KG1 (cell line): ENCODE results near the gene OTULINL.

ENCODE experiments used
- DNase-seq: peaks from one replicate; lab custom pipeline; 2025; lab: John Stamatoyannopoulos, UW

Gene OTULINL

DNA sequence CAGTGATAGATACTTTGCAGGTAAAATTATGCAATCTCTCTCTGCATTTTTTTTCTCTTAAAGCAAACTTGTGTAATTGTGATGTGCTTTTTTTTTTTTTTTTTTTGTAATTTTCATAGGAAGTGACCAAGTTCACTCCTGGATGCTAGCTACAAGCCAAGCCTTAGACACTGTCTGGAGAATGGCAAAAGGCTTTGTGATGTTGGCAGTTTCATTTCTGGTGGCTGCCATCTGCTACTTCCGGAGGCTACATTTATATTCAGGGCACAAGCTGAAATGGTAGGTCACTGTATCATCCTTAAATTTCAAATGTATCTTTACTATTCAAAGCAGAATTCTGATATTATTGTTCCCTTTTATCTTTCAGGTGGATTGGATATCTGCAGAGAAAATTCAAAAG lies 19.3 kb downstream of the OTULINL start:
- no peak for DNase-seq

DNA sequence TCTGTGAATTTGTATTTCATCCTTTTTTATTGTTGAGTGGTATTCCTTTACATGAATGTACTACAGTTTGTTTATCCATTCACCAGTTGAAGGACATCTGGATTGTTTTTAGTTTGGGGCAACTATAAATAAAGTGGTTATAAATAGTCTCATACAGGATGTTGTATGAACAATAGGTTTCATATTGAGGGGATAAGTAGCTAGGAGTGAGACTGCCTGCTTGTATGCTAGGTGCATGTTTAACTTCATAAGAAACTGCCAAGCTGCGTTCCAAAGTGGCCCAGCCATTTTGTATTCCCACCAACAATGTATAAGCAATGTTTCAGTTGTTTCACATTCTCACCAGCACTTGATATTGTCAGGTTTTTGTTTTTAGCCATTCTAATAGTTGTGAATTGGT lies 21.5 kb downstream of the OTULINL start:
- DNase-seq: no peak

DNA sequence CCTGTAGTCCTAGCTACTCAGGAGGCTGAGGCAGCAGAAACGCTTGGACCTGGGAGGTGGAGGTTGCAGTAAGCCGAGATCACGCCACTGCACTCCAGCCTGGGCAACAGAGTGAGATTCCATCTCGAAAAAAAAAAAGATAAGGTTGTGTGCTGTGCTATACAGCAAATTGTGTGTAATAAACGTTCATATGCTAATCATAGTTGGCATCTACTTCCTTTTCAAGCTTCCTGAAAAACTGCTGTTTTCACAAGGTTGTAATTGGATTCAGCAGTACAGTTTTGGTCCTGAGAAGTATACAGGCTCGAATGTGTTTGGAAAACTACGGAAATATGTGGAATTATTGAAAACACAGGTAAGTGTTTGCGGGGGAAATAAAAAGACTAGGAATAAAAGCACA lies 25.5 kb downstream of the OTULINL start:
- DNase-seq: no peak

- DNase-seq: no peak
Measured at GRCh38 chr5:14608169-14608568, 26.6 kb downstream of the OTULINL start.

DNA sequence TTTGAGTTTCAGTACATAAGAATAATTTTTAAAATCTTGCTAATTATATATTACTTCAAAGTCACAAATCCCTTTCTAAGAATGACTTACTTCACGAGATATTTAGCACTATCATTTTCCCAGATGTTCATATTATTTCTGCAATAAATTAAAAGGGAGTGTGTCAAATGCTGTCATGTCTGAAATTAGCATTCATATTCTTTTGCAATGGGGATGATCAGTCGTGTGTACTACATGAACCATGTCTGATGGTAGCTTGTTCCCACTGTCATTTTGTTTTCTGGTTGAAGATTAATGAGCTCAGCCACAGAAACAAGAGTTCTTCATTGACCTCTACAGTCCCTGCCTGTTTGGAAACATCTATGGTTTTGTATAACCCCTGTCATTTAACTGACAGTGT lies 30.1 kb downstream of the OTULINL start:
- no peak for DNase-seq

- no peak for DNase-seq
Measured at GRCh38 chr5:14614490-14614889, 32.9 kb downstream of the OTULINL start.

- DNase-seq: no peak
Measured at GRCh38 chr5:14615365-14615764, 33.8 kb downstream of the OTULINL start.

DNA sequence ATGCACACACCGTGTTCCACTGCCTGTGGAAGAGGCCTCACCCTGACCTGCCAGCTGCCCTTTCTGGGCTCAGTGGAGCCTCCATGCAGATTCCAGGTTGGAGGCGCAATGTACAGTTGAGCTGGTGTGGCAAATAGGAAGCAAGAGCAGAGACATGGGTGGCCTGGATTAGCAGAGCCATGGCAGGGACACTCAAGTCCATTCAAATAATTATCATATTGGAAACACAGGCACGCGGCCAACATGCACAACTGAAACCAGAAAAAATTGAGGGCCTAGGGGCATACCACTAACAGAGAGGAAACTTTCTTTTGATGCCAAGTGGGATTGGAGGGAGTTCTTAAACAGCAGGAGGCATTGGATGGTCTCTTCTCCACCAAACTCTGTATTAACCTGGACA lies 35.8 kb downstream of the OTULINL start:
- no peak for DNase-seq

- no peak for DNase-seq
Measured at GRCh38 chr5:14627270-14627669, 45.7 kb downstream of the OTULINL start.

DNA sequence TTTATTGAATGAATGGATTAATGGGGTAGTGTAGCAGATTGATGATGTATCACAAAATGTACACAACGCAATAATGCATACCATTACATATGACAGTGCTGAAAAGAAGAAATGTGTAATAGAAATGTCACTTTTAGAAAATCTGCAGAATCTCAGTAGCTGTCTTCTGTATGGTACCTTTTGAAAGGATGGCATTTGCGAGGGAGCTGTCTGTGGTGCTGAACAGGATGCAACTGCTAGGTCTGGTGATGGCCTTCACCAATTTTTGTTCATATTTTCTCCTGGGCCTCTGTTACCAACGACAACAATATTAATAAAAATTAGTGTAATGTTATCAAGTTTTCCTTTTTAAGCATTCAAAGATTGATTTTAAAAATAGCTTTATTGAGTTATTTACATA lies 46.8 kb downstream of the OTULINL start:
- DNase-seq: peak; percentile 10

- DNase-seq: no peak
Measured at GRCh38 chr5:14630671-14631070, 49.1 kb downstream of the OTULINL start.

GRCh38 chr5:14635656-14636055 lies 54.1 kb downstream of the OTULINL start:
- DNase-seq: no peak

DNA sequence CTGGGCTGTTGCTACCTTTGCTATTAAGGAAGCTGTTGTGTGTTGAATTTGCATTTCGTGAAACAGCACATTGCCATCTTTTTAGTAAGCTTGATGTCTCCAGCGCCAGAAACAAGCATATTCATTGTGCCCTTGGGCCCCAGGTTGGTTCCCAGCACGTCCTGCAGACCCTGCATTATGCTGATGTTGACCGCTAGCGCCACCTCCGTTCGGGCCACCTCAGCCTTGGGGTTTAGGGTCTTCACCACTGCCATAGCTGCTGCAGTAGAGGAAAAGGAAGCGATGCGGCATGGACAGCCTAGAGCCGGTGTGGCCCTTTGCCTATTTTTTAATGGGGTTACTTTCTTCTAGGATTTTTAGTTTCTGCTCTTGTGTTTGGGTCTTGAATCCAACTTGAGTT lies 59.2 kb downstream of the OTULINL start:
- DNase-seq: no peak

GRCh38 chr5:14644623-14645237 lies 63.1 kb downstream of the OTULINL start:
- DNase-seq: no peak

DNA sequence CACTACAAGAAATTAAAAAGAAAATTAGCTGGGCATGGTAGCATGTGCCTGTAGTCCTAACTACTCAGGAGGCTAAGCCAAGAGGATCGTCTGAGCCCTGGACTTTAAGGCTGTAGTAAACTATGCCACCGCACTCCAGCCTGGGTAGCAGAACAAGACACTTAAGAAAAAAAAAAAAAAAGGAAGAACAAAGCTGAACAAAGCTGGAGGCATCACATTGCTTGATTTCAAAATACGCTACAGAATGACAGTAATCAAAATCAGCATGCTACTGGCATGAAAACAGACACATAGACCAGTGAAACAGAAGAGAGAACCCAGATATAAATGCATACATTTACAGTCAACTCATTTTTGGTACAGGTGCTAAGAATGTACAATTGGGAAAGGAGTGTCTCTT lies 68.5 kb downstream of the OTULINL start:
- DNase-seq: no peak

DNA sequence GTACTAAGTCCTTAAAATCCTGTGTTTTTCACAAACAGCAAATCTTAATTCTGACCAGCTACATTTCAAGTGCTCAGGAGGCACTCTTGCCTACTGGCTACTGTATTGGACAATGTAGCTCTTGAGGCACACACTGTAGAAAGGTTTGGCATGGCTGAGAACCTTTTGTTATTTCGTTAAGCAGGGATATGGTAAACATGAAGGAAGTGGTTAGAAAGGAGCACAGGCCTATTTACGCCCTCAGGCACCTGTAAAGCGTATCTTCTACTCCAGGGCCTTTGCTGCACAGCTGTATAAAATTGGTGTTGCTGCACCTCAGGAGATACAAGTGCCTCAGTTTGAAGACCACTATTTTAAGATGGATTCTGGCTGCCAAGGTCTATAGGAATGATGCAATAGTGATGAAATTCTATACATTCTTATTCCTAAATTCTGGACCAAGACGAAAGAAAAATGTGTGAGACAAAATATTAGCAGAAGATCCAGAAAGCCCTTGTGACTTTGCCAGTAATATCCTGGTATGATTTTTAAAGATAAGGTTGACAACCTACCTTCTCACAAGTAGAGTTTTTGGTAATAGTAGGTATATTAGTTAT lies 73.7 kb downstream of the OTULINL start:
- no peak for DNase-seq

- DNase-seq: no peak
Measured at GRCh38 chr5:14656898-14657297, 75.3 kb downstream of the OTULINL start.

GRCh38 chr5:14659821-14660607 lies 78.4 kb downstream of the OTULINL start:
- DNase-seq: no peak

GRCh38 chr5:14660833-14661232 lies 79.2 kb downstream of the OTULINL start:
- no peak for DNase-seq
